Rectal smooth muscle tissue (tissue), 1 donor: ENCODE measurements around the gene GALNTL6.
"Not testable (repeated sequence)": the region's sequence is repeated elsewhere in the genome, so short reads cannot be mapped to it uniquely, and the experiment has no call there.

Experiments
- H3K27ac ChIP-seq: one replicate; pipeline ENCODE4 v1.7.0; 2013; ENCODE audit warnings: low read depth, low read length, inconsistent platforms
- H3K27me3 ChIP-seq: one replicate; pipeline ENCODE4 v1.7.0; 2013; ENCODE audit warnings: low read length; ENCODE audit not compliant: control insufficient read depth, insufficient read depth
- H3K36me3 ChIP-seq: one replicate; pipeline ENCODE4 v1.7.0; 2013; ENCODE audit warnings: low read length; ENCODE audit not compliant: control insufficient read depth, insufficient read depth
- H3K4me1 ChIP-seq: one replicate; pipeline ENCODE4 v1.7.0; 2013; ENCODE audit warnings: low read length; ENCODE audit not compliant: control insufficient read depth, insufficient read depth
- H3K4me3 ChIP-seq: one replicate; pipeline ENCODE4 v1.7.0; 2013; ENCODE audit warnings: low read length
- H3K9ac ChIP-seq: one replicate; pipeline ENCODE4 v1.7.0; 2013; ENCODE audit warnings: low read length

GALNTL6 gene

GRCh38 chr4:172950990-172951389 is 1137.8 kb downstream of the GALNTL6 start:
- Histone ChIP-seq H3K4me3 (no peak overlapping the region), H3K36me3 (no peaks in the 10 kb centered on the region), H3K27ac (no peak overlapping the region), H3K27me3 (no peaks in the 10 kb centered on the region), H3K9ac (no peak overlapping the region), H3K4me1 (no peaks in the 10 kb centered on the region)

- Histone ChIP-seq H3K4me3 (no peak overlapping the region), H3K27ac (no peak overlapping the region), H3K4me1 (no peaks in the 10 kb centered on the region), H3K27me3 (no peaks in the 10 kb centered on the region), H3K9ac (no peak overlapping the region), H3K36me3 (no peaks in the 10 kb centered on the region)
These were observed 1138.7 kb downstream of the GALNTL6 start for GRCh38 chr4:172951679-172952451.

GRCh38 chr4:172953896-172954568 is 1140.8 kb downstream of the GALNTL6 start:
- no peak overlapping the region for H3K27ac ChIP-seq
- no peak overlapping the region for H3K4me3 ChIP-seq
- no peaks in the 10 kb centered on the region for H3K4me1 ChIP-seq
- no peaks in the 10 kb centered on the region for H3K27me3 ChIP-seq
- H3K9ac ChIP-seq = no peak overlapping the region
- no peaks in the 10 kb centered on the region for H3K36me3 ChIP-seq

- not testable (repeated sequence) for H3K27me3 ChIP-seq, H3K36me3 ChIP-seq, H3K27ac ChIP-seq, H3K4me3 ChIP-seq, H3K4me1 ChIP-seq, H3K9ac ChIP-seq
These were observed 1143.1 kb downstream of the GALNTL6 start for GRCh38 chr4:172956340-172956739.

- Histone ChIP-seq H3K36me3 (no peaks in the 10 kb centered on the region), H3K9ac (no peak overlapping the region), H3K4me1 (no peaks in the 10 kb centered on the region), H3K4me3 (no peak overlapping the region), H3K27ac (no peak overlapping the region), H3K27me3 (no peaks in the 10 kb centered on the region)
These were observed 1144.0 kb downstream of the GALNTL6 start for GRCh38 chr4:172957216-172957615.

GRCh38 chr4:172962564-172963353 is 1149.6 kb downstream of the GALNTL6 start:
- no peaks in the 10 kb centered on the region for H3K27me3 ChIP-seq
- peak overlapping the region; percentile 46 for H3K4me3 ChIP-seq
- peak overlapping the region; percentile 61 for H3K27ac ChIP-seq
- H3K36me3 ChIP-seq = no peaks in the 10 kb centered on the region
- H3K9ac ChIP-seq = no peak overlapping the region
- H3K4me1 ChIP-seq = peaks cover 8% of the 10 kb centered on the region

GRCh38 chr4:172963498-172964294 is 1150.5 kb downstream of the GALNTL6 start:
- no peak overlapping the region for H3K27ac ChIP-seq
- H3K4me1 ChIP-seq = peaks cover 8% of the 10 kb centered on the region
- H3K9ac ChIP-seq = no peak overlapping the region
- no peaks in the 10 kb centered on the region for H3K27me3 ChIP-seq
- H3K36me3 ChIP-seq = no peaks in the 10 kb centered on the region
- no peak overlapping the region for H3K4me3 ChIP-seq

GRCh38 chr4:172970189-172970588 is 1157.0 kb downstream of the GALNTL6 start:
- H3K27ac ChIP-seq, H3K9ac ChIP-seq, H3K4me1 ChIP-seq, H3K36me3 ChIP-seq, H3K4me3 ChIP-seq, H3K27me3 ChIP-seq: not testable (repeated sequence)

- no peaks in the 10 kb centered on the region for H3K4me1 ChIP-seq
- no peaks in the 10 kb centered on the region for H3K36me3 ChIP-seq
- H3K27ac ChIP-seq = no peak overlapping the region
- H3K4me3 ChIP-seq = no peak overlapping the region
- H3K27me3 ChIP-seq = no peaks in the 10 kb centered on the region
- H3K9ac ChIP-seq = no peak overlapping the region
These were observed 1161.4 kb downstream of the GALNTL6 start for GRCh38 chr4:172974586-172974985.

- Histone ChIP-seq H3K4me3 (no peak overlapping the region), H3K36me3 (no peaks in the 10 kb centered on the region), H3K4me1 (no peaks in the 10 kb centered on the region), H3K27ac (no peak overlapping the region), H3K9ac (no peak overlapping the region), H3K27me3 (no peaks in the 10 kb centered on the region)
These were observed 1162.5 kb downstream of the GALNTL6 start for GRCh38 chr4:172975651-172976229.

GRCh38 chr4:172977491-172978041 is 1164.4 kb downstream of the GALNTL6 start:
- not testable (repeated sequence) for H3K4me1 ChIP-seq, H3K27ac ChIP-seq, H3K4me3 ChIP-seq, H3K36me3 ChIP-seq, H3K9ac ChIP-seq, H3K27me3 ChIP-seq
